ENCODE results near the gene LURAP1L. TPM values are rescaled to one million over a fixed set of nuclear protein-coding genes. Genes with fewer than 3 reads are reported as not detected.

The LURAP1L gene
- polyA plus RNA-seq, 3 donors, result not detected

DNA sequence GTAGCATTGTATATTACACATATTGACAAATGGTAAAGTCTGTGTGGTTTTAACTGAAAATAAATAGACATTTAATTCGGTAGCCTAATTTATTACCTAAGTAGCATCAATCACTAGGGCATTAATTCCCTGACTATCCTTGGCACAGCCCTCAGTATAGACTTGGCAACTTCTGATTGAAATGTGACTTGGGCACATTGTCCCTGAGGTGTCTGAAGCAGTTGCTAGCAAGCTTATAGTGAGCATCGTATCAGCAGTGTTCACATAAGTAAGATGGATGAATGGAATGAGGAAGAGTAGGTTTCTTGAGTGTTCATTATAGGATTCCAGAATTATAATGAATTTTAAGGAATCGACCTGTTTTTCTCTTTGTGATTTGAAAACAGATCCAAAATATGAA is 16.1 kb downstream of the LURAP1L start:
- Histone ChIP-seq H3K9ac (ENCODE audit: insufficient read depth, low read length, poor library complexity, severe bottlenecking) (no peak overlapping the region), H3K4me3 (replicated peaks in 1 of 3; ENCODE audit: low read depth in 2 of 3, low read length in 3 of 3) (no peak overlapping the region), H3K27me3 (ENCODE audit: control insufficient read depth in 2 of 2, insufficient read depth in 2 of 2, low read length in 2 of 2) (no peaks in the 10 kb centered on the region), H3K9me3 (replicated peaks in 1 of 2; ENCODE audit: control insufficient read depth in 1 of 2, insufficient read depth in 1 of 2, low read length in 2 of 2) (no peaks in the 10 kb centered on the region), H3K36me3 (replicated peaks in 1 of 2; ENCODE audit: control insufficient read depth in 1 of 2, insufficient read depth in 2 of 2, low read length in 2 of 2) (no peaks in the 10 kb centered on the region), H3K79me2 (ENCODE audit: insufficient read depth, low read length) (no peaks in the 10 kb centered on the region), H2AFZ (ENCODE audit: insufficient read depth, low read depth, low read length, poor library complexity, severe bottlenecking) (no peak overlapping the region), H3K4me1 (ENCODE audit: control insufficient read depth in 1 of 2, insufficient read depth in 2 of 2, low read length in 2 of 2) (no peaks in the 10 kb centered on the region), H3K4me2 (replicated peaks; ENCODE audit: extremely low read depth, low read length, poor library complexity, severe bottlenecking) (no peak overlapping the region), H3K27ac (ENCODE audit: low read depth in 1 of 2, low read length in 2 of 2) (no peak overlapping the region), H4K20me1 (ENCODE audit: insufficient read depth, low read length) (no peaks in the 10 kb centered on the region)
- intact Hi-C loops (cut with micrococcal nuclease), result no loop called here
- Mint-ChIP-seq H3K36me3 (no peaks in the 10 kb centered on the region), H3K27me3 (ENCODE audit: low read depth in 3 of 3) (no peaks in the 10 kb centered on the region), H3K27ac (no peak overlapping the region), H3K9me3 (no peaks in the 10 kb centered on the region), H3K4me1 (no peaks in the 10 kb centered on the region), H3K4me3 (no peak overlapping the region)
- WGBS (ENCODE audit: insufficient coverage), result 92% methylated on average over 2 of the region's 3 CpGs
- TF ChIP-seq, protein P1, sequence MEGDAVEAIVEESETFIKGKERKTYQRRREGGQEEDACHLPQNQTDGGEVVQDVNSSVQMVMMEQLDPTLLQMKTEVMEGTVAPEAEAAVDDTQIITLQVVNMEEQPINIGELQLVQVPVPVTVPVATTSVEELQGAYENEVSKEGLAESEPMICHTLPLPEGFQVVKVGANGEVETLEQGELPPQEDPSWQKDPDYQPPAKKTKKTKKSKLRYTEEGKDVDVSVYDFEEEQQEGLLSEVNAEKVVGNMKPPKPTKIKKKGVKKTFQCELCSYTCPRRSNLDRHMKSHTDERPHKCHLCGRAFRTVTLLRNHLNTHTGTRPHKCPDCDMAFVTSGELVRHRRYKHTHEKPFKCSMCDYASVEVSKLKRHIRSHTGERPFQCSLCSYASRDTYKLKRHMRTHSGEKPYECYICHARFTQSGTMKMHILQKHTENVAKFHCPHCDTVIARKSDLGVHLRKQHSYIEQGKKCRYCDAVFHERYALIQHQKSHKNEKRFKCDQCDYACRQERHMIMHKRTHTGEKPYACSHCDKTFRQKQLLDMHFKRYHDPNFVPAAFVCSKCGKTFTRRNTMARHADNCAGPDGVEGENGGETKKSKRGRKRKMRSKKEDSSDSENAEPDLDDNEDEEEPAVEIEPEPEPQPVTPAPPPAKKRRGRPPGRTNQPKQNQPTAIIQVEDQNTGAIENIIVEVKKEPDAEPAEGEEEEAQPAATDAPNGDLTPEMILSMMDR (IDR thresholded peaks at IDR 0.05), result no peak
- no peak for DNase-seq

DNA sequence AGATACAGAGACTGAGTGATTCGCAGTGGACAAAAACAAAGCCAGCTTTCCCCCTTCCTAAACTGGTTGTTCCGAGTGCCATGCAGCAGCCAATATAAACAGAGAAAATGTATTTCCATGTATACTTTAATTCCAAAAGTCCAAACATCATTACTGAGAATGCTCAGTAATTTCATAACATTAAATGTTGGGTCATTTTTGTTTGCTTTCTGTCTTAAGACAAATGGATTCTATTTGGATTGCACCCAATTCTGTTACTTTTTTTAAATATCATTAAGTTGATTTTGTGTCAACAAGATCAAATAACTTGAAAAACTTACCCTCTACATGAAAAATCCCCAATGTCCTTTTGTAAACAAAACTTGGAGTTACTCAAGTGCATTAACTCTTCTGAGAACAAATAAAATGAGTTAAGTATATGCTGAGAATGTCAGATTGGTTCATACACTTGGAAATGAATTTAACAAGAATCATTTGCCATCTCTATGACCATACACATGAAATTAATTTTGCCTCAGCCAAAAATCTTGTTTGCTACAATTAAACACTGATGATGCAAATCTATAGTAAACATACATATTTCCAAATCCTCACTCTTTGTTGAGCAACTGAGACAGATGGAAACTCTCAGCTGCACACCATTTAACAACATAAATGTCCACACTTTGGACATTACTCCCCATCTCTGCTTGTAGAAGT is 19.4 kb downstream of the LURAP1L start:
- no CpG with 5 or more reads among the region's 2 CpGs for WGBS (ENCODE audit: insufficient coverage)
- intact Hi-C loops (cut with micrococcal nuclease), result no loop called here
- H3K4me1 ChIP-seq (ENCODE audit: control insufficient read depth in 1 of 2, insufficient read depth in 2 of 2, low read length in 2 of 2), result no peaks in the 10 kb centered on the region
- Mint-ChIP-seq H3K4me1 (no peaks in the 10 kb centered on the region), H3K36me3 (no peaks in the 10 kb centered on the region), H3K4me3 (no peak overlapping the region), H3K9me3 (no peaks in the 10 kb centered on the region), H3K27ac (no peak overlapping the region), H3K27me3 (ENCODE audit: low read depth in 3 of 3) (no peaks in the 10 kb centered on the region)
- no peak overlapping the region for H3K9ac ChIP-seq (ENCODE audit: insufficient read depth, low read length, poor library complexity, severe bottlenecking)
- no peaks in the 10 kb centered on the region for H3K79me2 ChIP-seq (ENCODE audit: insufficient read depth, low read length)
- no peaks in the 10 kb centered on the region for H4K20me1 ChIP-seq (ENCODE audit: insufficient read depth, low read length)
- TF ChIP-seq, protein P1 (IDR thresholded peaks at IDR 0.05), result no peak
- no peaks in the 10 kb centered on the region for H3K36me3 ChIP-seq (replicated peaks in 1 of 2; ENCODE audit: control insufficient read depth in 1 of 2, insufficient read depth in 2 of 2, low read length in 2 of 2)
- no peak overlapping the region for H3K27ac ChIP-seq (ENCODE audit: low read depth in 1 of 2, low read length in 2 of 2)
- H3K9me3 ChIP-seq (replicated peaks in 1 of 2; ENCODE audit: control insufficient read depth in 1 of 2, insufficient read depth in 1 of 2, low read length in 2 of 2), result no peaks in the 10 kb centered on the region
- no peak overlapping the region for H3K4me2 ChIP-seq (replicated peaks; ENCODE audit: extremely low read depth, low read length, poor library complexity, severe bottlenecking)
- no peak overlapping the region for H3K4me3 ChIP-seq (replicated peaks in 1 of 3; ENCODE audit: low read depth in 2 of 3, low read length in 3 of 3)
- no peak for DNase-seq
- no peak overlapping the region for H2AFZ ChIP-seq (ENCODE audit: insufficient read depth, low read depth, low read length, poor library complexity, severe bottlenecking)
- no peaks in the 10 kb centered on the region for H3K27me3 ChIP-seq (ENCODE audit: control insufficient read depth in 2 of 2, insufficient read depth in 2 of 2, low read length in 2 of 2)
